ENCODE results near the gene CAMTA2.

CAMTA2 gene

DNA sequence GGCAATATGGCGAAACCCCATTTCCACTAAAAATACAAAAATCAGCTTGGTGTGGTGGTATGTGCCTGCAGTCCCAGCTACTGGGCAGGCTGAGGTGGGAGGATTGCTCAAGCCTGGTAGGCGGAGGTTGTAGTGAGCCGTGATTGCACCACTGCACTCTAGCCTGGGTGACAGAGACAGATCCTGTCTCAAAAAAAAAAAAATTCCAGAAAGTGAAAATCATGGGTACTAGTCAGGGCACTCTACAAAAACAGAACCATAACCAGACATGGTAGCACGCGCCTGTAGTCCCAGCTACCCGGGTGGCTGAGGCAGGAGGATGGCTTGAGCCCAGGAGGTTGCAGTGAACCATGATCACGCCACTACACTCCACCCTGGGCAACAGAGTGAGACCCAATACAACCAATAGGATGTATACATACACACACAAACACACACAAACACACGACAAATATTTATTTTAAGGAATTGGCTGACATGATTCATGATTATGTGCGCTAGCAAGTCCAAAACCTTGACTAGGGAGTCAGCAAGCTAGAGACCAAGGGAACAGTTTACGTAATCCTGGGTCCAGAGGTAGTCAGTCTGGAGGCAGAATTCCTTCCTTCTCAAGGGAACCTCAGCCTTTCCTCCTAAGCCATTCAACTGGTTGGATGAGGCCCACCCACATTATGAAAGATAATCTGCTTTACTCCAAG, 67.0 kb downstream of the CAMTA2 start:
- no peak for DNase-seq

DNA sequence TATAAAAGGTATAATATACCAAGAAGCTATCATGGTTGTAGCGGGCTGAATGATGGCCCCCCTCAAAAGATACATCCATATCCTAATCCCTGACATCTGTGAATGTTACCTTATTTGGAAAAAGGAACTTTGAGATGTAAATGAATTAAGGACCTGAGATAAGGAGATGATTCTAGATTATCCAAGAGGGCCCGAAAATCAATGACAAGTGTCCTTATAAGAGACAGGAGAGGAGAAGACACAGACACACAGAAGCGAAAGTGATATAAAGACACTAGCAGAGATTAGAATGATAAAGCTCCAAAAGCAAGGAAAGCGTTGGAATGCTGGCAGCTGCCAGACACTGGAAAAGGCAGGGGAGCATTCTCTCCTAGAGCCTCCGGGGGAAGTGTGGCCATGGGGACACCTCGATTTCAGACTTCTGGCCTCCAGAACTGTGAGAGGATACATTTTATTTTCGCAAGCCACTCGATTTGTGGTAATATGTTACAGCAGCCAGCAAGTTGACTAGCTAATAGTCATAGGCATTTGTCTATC, 67.9 kb downstream of the CAMTA2 start:
- no peak for DNase-seq
